NCI-H128 (cell line): ENCODE measurements around the gene LHFPL6.
A peak's percentile ranks its signal among the peaks of the same experiment; 100 is the strongest.

Source experiments
- DNase-seq: peaks from one replicate; lab custom pipeline; 2025; ENCODE audit not compliant: unreplicated experiment; lab: John Stamatoyannopoulos, UW

Gene LHFPL6

GRCh38 chr13:39602614-39603366 lies at the start of gene LHFPL6:
TSS of gene LHFPL6 (minus strand) at chr13:39603193.
- DNase-seq: peak; percentile 61

GRCh38 chr13:39646122-39646521 lies 43.1 kb upstream of the LHFPL6 start:
- no peak for DNase-seq

GRCh38 chr13:39641645-39642044 lies 38.7 kb upstream of the LHFPL6 start:
- no peak for DNase-seq

- DNase-seq: no peak
These were observed 34.9 kb upstream of the LHFPL6 start for GRCh38 chr13:39637890-39638289.

- DNase-seq: no peak
These were observed 32.6 kb upstream of the LHFPL6 start for GRCh38 chr13:39635564-39635963.

- no peak for DNase-seq
These were observed 30.0 kb upstream of the LHFPL6 start for GRCh38 chr13:39632994-39633393.

GRCh38 chr13:39631307-39631706 lies 28.3 kb upstream of the LHFPL6 start:
- no peak for DNase-seq

- no peak for DNase-seq
These were observed 20.5 kb upstream of the LHFPL6 start for GRCh38 chr13:39623466-39623865.

GRCh38 chr13:39618561-39618960 lies 15.6 kb upstream of the LHFPL6 start:
- DNase-seq: no peak

- DNase-seq: peak; percentile 26
These were observed 13.2 kb upstream of the LHFPL6 start for GRCh38 chr13:39616087-39616694.

GRCh38 chr13:39612023-39612637 lies 9.1 kb upstream of the LHFPL6 start:
- DNase-seq: peak; percentile 17

- DNase-seq: no peak
These were observed 4.9 kb upstream of the LHFPL6 start for GRCh38 chr13:39607876-39608275.

- no peak for DNase-seq
These were observed 2.8 kb upstream of the LHFPL6 start for GRCh38 chr13:39605677-39606320.

- no peak for DNase-seq
These were observed 1.8 kb upstream of the LHFPL6 start for GRCh38 chr13:39604756-39605155.

- no peak for DNase-seq
These were observed 493 bp upstream of the LHFPL6 start for GRCh38 chr13:39603424-39603947.

- no peak for DNase-seq
These were observed 748 bp downstream of the LHFPL6 start for GRCh38 chr13:39602277-39602613.

- DNase-seq: no peak
These were observed 1.4 kb downstream of the LHFPL6 start for GRCh38 chr13:39601636-39602035.

- DNase-seq: no peak
These were observed 2.2 kb downstream of the LHFPL6 start for GRCh38 chr13:39600766-39601165.

- no peak for DNase-seq
These were observed 3.2 kb downstream of the LHFPL6 start for GRCh38 chr13:39599842-39600241.

- no peak for DNase-seq
These were observed 4.0 kb downstream of the LHFPL6 start for GRCh38 chr13:39599012-39599411.

- no peak for DNase-seq
These were observed 5.2 kb downstream of the LHFPL6 start for GRCh38 chr13:39597838-39598237.

GRCh38 chr13:39596685-39597084 lies 6.3 kb downstream of the LHFPL6 start:
- no peak for DNase-seq
